H9 (cell line): Measurements from ENCODE around the gene EIF3M. TPM values are rescaled to one million over a fixed set of nuclear protein-coding genes. Genes with fewer than 3 reads are reported as not detected.

ENCODE experiments used
- DNase-seq: peaks from one replicate; pipeline ENCODE4 v3.0.0-alpha.2; 2017
- H2AFZ ChIP-seq: one replicate; pipeline ENCODE4 v1.6.1; 2013; ENCODE audit warnings: mild to moderate bottlenecking, low read length, control low read depth, moderate library complexity
- H2AK5ac ChIP-seq: 2 replicates; pipeline ENCODE4 v1.6.1; 2013; ENCODE audit warnings: low read length, control low read depth, mixed read lengths; ENCODE audit not compliant: insufficient read length
- H2BK120ac ChIP-seq: one replicate; pipeline ENCODE4 v1.6.1; 2013; ENCODE audit warnings: low read depth, mild to moderate bottlenecking, low read length, control low read depth, inconsistent platforms; ENCODE audit not compliant: poor library complexity, severe bottlenecking
- H2BK12ac ChIP-seq: 2 replicates; pipeline ENCODE4 v1.6.1; 2013; ENCODE audit warnings: low read length, control low read depth, mixed read lengths, low read depth; ENCODE audit not compliant: insufficient read length
- H2BK15ac ChIP-seq: 2 replicates; pipeline ENCODE4 v1.6.1; 2013; ENCODE audit warnings: low read depth, low read length, control low read depth
- H2BK20ac ChIP-seq: one replicate; pipeline ENCODE4 v1.6.1; 2013; ENCODE audit warnings: low read depth, mild to moderate bottlenecking, low read length, control low read depth, inconsistent platforms; ENCODE audit not compliant: poor library complexity, severe bottlenecking
- H2BK5ac ChIP-seq: 2 replicates; pipeline ENCODE4 v1.6.1; 2013; ENCODE audit warnings: low read length, control low read depth, mixed read lengths; ENCODE audit not compliant: insufficient read length
- H3K14ac ChIP-seq: 2 replicates; pipeline ENCODE4 v1.6.1; 2013; ENCODE audit warnings: low read length, control low read depth; ENCODE audit not compliant: insufficient read depth
- H3K18ac ChIP-seq: 2 replicates; pipeline ENCODE4 v1.6.1; 2013; ENCODE audit warnings: low read depth, mild to moderate bottlenecking, mixed read lengths, low read length, control low read depth; ENCODE audit not compliant: insufficient read length
- H3K23ac ChIP-seq: 2 replicates; pipeline ENCODE4 v1.6.1; 2013; ENCODE audit warnings: low read length, control low read depth, mixed read lengths, low read depth; ENCODE audit not compliant: insufficient read length
- H3K23me2 ChIP-seq: 2 replicates; pipeline ENCODE4 v1.6.1; 2013; ENCODE audit warnings: low read depth, mild to moderate bottlenecking, mixed read lengths, low read length, control low read depth; ENCODE audit not compliant: insufficient read length, poor library complexity, severe bottlenecking
- H3K27ac ChIP-seq: 2 replicates; pipeline ENCODE4 v1.5.1; 2013; ENCODE audit warnings: low read length, control low read depth, mixed read lengths, low read depth; ENCODE audit not compliant: insufficient read length
- H3K27me3 ChIP-seq: 2 replicates; pipeline ENCODE4 v1.6.1; 2013; ENCODE audit warnings: low read length, control low read depth, inconsistent platforms; ENCODE audit not compliant: insufficient read depth
- H3K4ac ChIP-seq: 2 replicates; pipeline ENCODE4 v1.6.1; 2013; ENCODE audit warnings: low read depth, mild to moderate bottlenecking, control low read depth, inconsistent platforms, low read length, moderate library complexity
- H3K4me1 ChIP-seq: 2 replicates; pipeline ENCODE4 v1.6.1; 2013; ENCODE audit warnings: low read length, control low read depth, inconsistent platforms; ENCODE audit not compliant: insufficient read depth
- H3K4me2 ChIP-seq: 2 replicates; pipeline ENCODE4 v1.6.1; 2013; ENCODE audit warnings: low read length, control low read depth, mixed read lengths; ENCODE audit not compliant: insufficient read length, insufficient read depth
- H3K56ac ChIP-seq: 2 replicates; pipeline ENCODE4 v1.6.1; 2013; ENCODE audit warnings: low read depth, mild to moderate bottlenecking, mixed read lengths, low read length, control low read depth; ENCODE audit not compliant: insufficient read length
- H3K79me1 ChIP-seq: 2 replicates; pipeline ENCODE4 v1.6.1; 2013; ENCODE audit warnings: low read depth, mild to moderate bottlenecking, moderate library complexity, low read length, control low read depth, inconsistent platforms; ENCODE audit not compliant: insufficient read depth, poor library complexity, severe bottlenecking
- H3K79me2 ChIP-seq: 2 replicates; pipeline ENCODE4 v1.6.1; 2013; ENCODE audit warnings: low read length, control low read depth, inconsistent platforms; ENCODE audit not compliant: insufficient read depth
- H3K9ac ChIP-seq: 2 replicates; pipeline ENCODE4 v1.6.1; 2013; ENCODE audit warnings: low read length, control low read depth, mixed read lengths; ENCODE audit not compliant: insufficient read length; ENCODE audit errors: extremely low read depth
- H3K9me3 ChIP-seq: one replicate; pipeline ENCODE4 v1.6.1; 2013; ENCODE audit warnings: low read depth, low read length, inconsistent platforms; ENCODE audit not compliant: control insufficient read depth
- H3T11ph ChIP-seq: one replicate; pipeline ENCODE4 v1.6.1; 2013; ENCODE audit warnings: mild to moderate bottlenecking, low read length, control low read depth, inconsistent platforms
- H4K20me1 ChIP-seq: one replicate; pipeline ENCODE4 v1.6.1; 2013; ENCODE audit not compliant: control insufficient read depth, insufficient read length, insufficient read depth
- H4K5ac ChIP-seq: 2 replicates; pipeline ENCODE4 v1.6.1; 2013; ENCODE audit warnings: low read depth, mild to moderate bottlenecking, mixed read lengths, low read length, control low read depth; ENCODE audit not compliant: insufficient read length
- H4K8ac ChIP-seq: replicated peaks from 2 replicates; pipeline ENCODE4 v1.6.1; 2013; ENCODE audit warnings: low read length, control low read depth, mixed read lengths, low read depth; ENCODE audit not compliant: insufficient read length
- H4K91ac ChIP-seq: 2 replicates; pipeline ENCODE4 v1.6.1; 2013; ENCODE audit warnings: low read depth, mild to moderate bottlenecking, moderate library complexity, mixed read lengths, low read length, control low read depth; ENCODE audit not compliant: insufficient read length
- H3K27ac Mint-ChIP-seq, 3 experiments: 2 replicates in 2 of 3; 3 replicates in 1 of 3; pipeline ENCODE4 v1.8.0; 2020 to 2021; ENCODE audit warnings: mixed read lengths in 3 of 3, mild to moderate bottlenecking in 1 of 3, moderate library complexity in 1 of 3
- H3K27me3 Mint-ChIP-seq: 2 replicates; pipeline ENCODE4 v1.8.0; 2021; ENCODE audit warnings: low read depth, mild to moderate bottlenecking, moderate library complexity, mixed read lengths
- H3K36me3 Mint-ChIP-seq, 3 experiments: 2 replicates in 2 of 3; 3 replicates in 1 of 3; pipeline ENCODE4 v1.8.0; 2020 to 2021; ENCODE audit warnings: low read depth in 3 of 3, mixed read lengths in 3 of 3; ENCODE audit not compliant: insufficient read depth in 1 of 3
- H3K4me1 Mint-ChIP-seq, 2 experiments: 2 replicates each; pipeline ENCODE4 v1.8.0; 2020; ENCODE audit warnings: mixed read lengths in 2 of 2
- H3K4me3 Mint-ChIP-seq, 2 experiments: 2 replicates in 1 of 2; 3 replicates in 1 of 2; pipeline ENCODE4 v1.8.0; 2020 to 2021; ENCODE audit warnings: mild to moderate bottlenecking in 2 of 2, mixed read lengths in 2 of 2, moderate library complexity in 1 of 2
- H3K9me3 Mint-ChIP-seq, 2 experiments: 2 replicates in 1 of 2; 3 replicates in 1 of 2; pipeline ENCODE4 v1.8.0; 2020; ENCODE audit warnings: mild to moderate bottlenecking in 2 of 2, mixed read lengths in 2 of 2, moderate library complexity in 1 of 2
- CTCF ChIP-seq: fragments of 200-600 bp; sonication (generic); conservative IDR thresholded peaks from 3 replicates; pipeline ENCODE4 v1.8.0; 2021; ENCODE audit warnings: antibody characterized with exemption, mild to moderate bottlenecking
- WGBS: extraction: QIAGEN DNeasy Blood & Tissue Kit; methylation state at CpG from one replicate; pipeline ENCODE4 v1.1.7; 2013; ENCODE audit warnings: missing lambda C conversion rate, low lambda C conversion rate, mixed read lengths; ENCODE audit not compliant: insufficient read length; ENCODE audit errors: extremely low coverage; 5-methylcytosine and 5-hydroxymethylcytosine counted together
- total RNA-seq: library from RNA; stranded (reverse); gene quantifications from 2 replicates; pipeline ENCODE4 v1.2.1, GENCODE V29; 2021

EIF3M gene
- total RNA-seq, 1 experiment from 2014 or later: 365 TPM

GRCh38 chr11:32643526-32643925, 59.9 kb downstream of the EIF3M start:
- Histone ChIP-seq H3K9me3 (no peaks in the 10 kb centered on the region), H3T11ph (no peak overlapping the region), H4K5ac (no peak overlapping the region), H3K23ac (no peak overlapping the region), H2BK12ac (no peak overlapping the region), H2AFZ (no peak overlapping the region), H3K4me1 (no peaks in the 10 kb centered on the region), H2BK120ac (no peak overlapping the region), H3K23me2 (no peaks in the 10 kb centered on the region), H3K79me2 (no peaks in the 10 kb centered on the region), H3K14ac (no peak overlapping the region), H3K9ac (no peak overlapping the region), H3K18ac (no peak overlapping the region), H2BK20ac (no peak overlapping the region), H4K20me1 (no peaks in the 10 kb centered on the region), H2AK5ac (no peak overlapping the region), H4K91ac (no peak overlapping the region), H2BK15ac (no peak overlapping the region), H3K4me2 (no peak overlapping the region), H3K79me1 (no peaks in the 10 kb centered on the region), H3K27me3 (no peaks in the 10 kb centered on the region), H2BK5ac (no peak overlapping the region), H3K4ac (no peak overlapping the region), H4K8ac (no peak overlapping the region), H3K56ac (no peak overlapping the region), H3K27ac (no peak overlapping the region)
- WGBS: no CpG with 5 or more reads among the region's 1 CpG
- Mint-ChIP-seq H3K4me3 (no peak overlapping the region), H3K27ac (no peak overlapping the region), H3K27me3 (no peaks in the 10 kb centered on the region), H3K9me3 (no peaks in the 10 kb centered on the region; a peak in 1 of 5 replicates), H3K36me3 (no peaks in the 10 kb centered on the region), H3K4me1 (no peaks in the 10 kb centered on the region)
- no peak for TF ChIP-seq CTCF
- no peak for DNase-seq

Other genes with a start within 250 kb of the EIF3M start
- 0.15 and 0.20 TPM in 2 replicates for gene WT1, start 148.3 kb upstream of the EIF3M start, total RNA-seq
- 0.04 TPM in 1 of 2 replicates, not detected in the other for gene CCDC73, start 210.8 kb downstream of the EIF3M start, total RNA-seq
- 1.2 TPM in 2 replicates for gene PRRG4, start 246.1 kb downstream of the EIF3M start, total RNA-seq